Stimulated activated naive CD4-positive, alpha-beta T cell (primary cell): ENCODE results near the gene ILRUN.
"Not testable (repeated sequence)": the region's sequence is repeated elsewhere in the genome, so short reads cannot be mapped to it uniquely, and the experiment has no call there.

Source experiments
- DNase-seq, 6 experiments: peaks; one replicate each; lab custom pipeline; 2025; lab: John Stamatoyannopoulos, UW

Gene ILRUN

GRCh38 chr6:34664256-34664971, 32.2 kb downstream of the ILRUN start:
- DNase-seq = no peak

- no peak for DNase-seq
Observed at GRCh38 chr6:34663831-34664255, 32.7 kb downstream of the ILRUN start.

- no peak for DNase-seq
Observed at GRCh38 chr6:34663371-34663770, 33.2 kb downstream of the ILRUN start.

GRCh38 chr6:34661357-34661756, 35.2 kb downstream of the ILRUN start:
- no peak for DNase-seq

GRCh38 chr6:34658605-34659265, 37.8 kb downstream of the ILRUN start:
- DNase-seq = no peak

- not testable (repeated sequence) for DNase-seq
Observed at GRCh38 chr6:34657979-34658480, 38.5 kb downstream of the ILRUN start.

- DNase-seq = peak in 2 of 6 experiments; percentile 6
Observed at GRCh38 chr6:34657307-34657978, 39.1 kb downstream of the ILRUN start.

GRCh38 chr6:34657037-34657306, 39.6 kb downstream of the ILRUN start:
- no peak for DNase-seq

- peak in 1 of 6 experiments; percentile 13 for DNase-seq
Observed at GRCh38 chr6:34656378-34657036, 40.1 kb downstream of the ILRUN start.

- DNase-seq = not testable (repeated sequence)
Observed at GRCh38 chr6:34655876-34656377, 40.6 kb downstream of the ILRUN start.

- DNase-seq = no peak
Observed at GRCh38 chr6:34654061-34654710, 42.4 kb downstream of the ILRUN start.

GRCh38 chr6:34652263-34652662, 44.3 kb downstream of the ILRUN start:
- no peak for DNase-seq

- DNase-seq = no peak
Observed at GRCh38 chr6:34650823-34651222, 45.7 kb downstream of the ILRUN start.

- not testable (repeated sequence) for DNase-seq
Observed at GRCh38 chr6:34650232-34650631, 46.3 kb downstream of the ILRUN start.

- no peak for DNase-seq
Observed at GRCh38 chr6:34648806-34649205, 47.8 kb downstream of the ILRUN start.
